Dermis blood vessel endothelial cell (primary cell): ENCODE results near the gene PRKACB. TPM values are rescaled to one million over a fixed set of nuclear protein-coding genes. Genes with fewer than 3 reads are reported as not detected.
A peak's percentile ranks its signal among the peaks of the same experiment; 100 is the strongest.
"Not testable (repeated sequence)": the region's sequence is repeated elsewhere in the genome, so short reads cannot be mapped to it uniquely, and the experiment has no call there.

Experiments
- DNase-seq: peaks from one replicate; pipeline ENCODE4 v3.0.0; 2010
- total RNA-seq: library from RNA; depleted of rRNA; stranded (reverse); fragments of >200 nt; gene quantifications from 2 replicates; pipeline ENCODE4 v1.2.3, GENCODE V29; 2014

The PRKACB gene
- total RNA-seq, 1 donor from 2014 or later: 20.6 TPM

- DNase-seq: no peak
Measured at GRCh38 chr1:84272401-84272800, 128.3 kb downstream of the PRKACB start.

GRCh38 chr1:84277343-84278059 lies 133.4 kb downstream of the PRKACB start:
- peak; percentile 10 for DNase-seq

GRCh38 chr1:84278905-84279304 lies 134.8 kb downstream of the PRKACB start:
- no peak for DNase-seq

GRCh38 chr1:84280912-84281311 lies 136.8 kb downstream of the PRKACB start:
- DNase-seq: no peak

- DNase-seq: no peak
Measured at GRCh38 chr1:84282780-84283333, 138.8 kb downstream of the PRKACB start.

GRCh38 chr1:84283381-84283780 lies 139.3 kb downstream of the PRKACB start:
- no peak for DNase-seq

- no peak for DNase-seq
Measured at GRCh38 chr1:84286071-84286470, 142.0 kb downstream of the PRKACB start.

- not testable (repeated sequence) for DNase-seq
Measured at GRCh38 chr1:84287389-84287788, 143.3 kb downstream of the PRKACB start.

Other genes with a start within 250 kb of the PRKACB start
- gene TTLL7, start 145.1 kb upstream of the PRKACB start, total RNA-seq: 2.0 and 2.2 TPM in 2 replicates
- gene SAMD13, start 157.4 kb downstream of the PRKACB start, total RNA-seq: 1.0 and 1.5 TPM in 2 replicates